ENCODE measurements around the gene SELENOO.

GRCh38 chr22:50232481-50233151, 31.8 kb downstream of the SELENOO start:
- TF ChIP-seq CTCF (IDR thresholded peaks at IDR 0.05; ENCODE audit: borderline replicate concordance, extremely low read depth, low read length, poor library complexity, severe bottlenecking) (no peak), EZH2 (IDR thresholded peaks at IDR 0.05; ENCODE audit: borderline replicate concordance, low read depth, low read length, severe bottlenecking) (no peak)

Data from DND-41 (cell line).